GM12878 (cell line): Measurements from ENCODE around the gene NUP62.

ENCODE experiments used
- EZH2 ChIP-seq: IDR thresholded peaks from 2 replicates; pipeline ENCODE4 v1.6.1; 2012; ENCODE audit warnings: low read depth, mild to moderate bottlenecking, control low read depth, inconsistent platforms, low read length, borderline replicate concordance; ENCODE audit not compliant: control insufficient read depth
- MEF2A ChIP-seq: IDR thresholded peaks from 2 replicates; pipeline ENCODE4 v1.6.1; 2011; ENCODE audit warnings: low read depth, mild to moderate bottlenecking, low read length, moderate library complexity; ENCODE audit not compliant: insufficient read depth
- MYC ChIP-seq: IDR thresholded peaks from 2 replicates; pipeline ENCODE4 v1.6.1; 2011; ENCODE audit warnings: mild to moderate bottlenecking, low read length, moderate library complexity, inconsistent platforms; ENCODE audit not compliant: insufficient read depth, insufficient replicate concordance, insufficient read length, severe bottlenecking
- POLR2A ChIP-seq: IDR thresholded peaks from 2 replicates; pipeline ENCODE4 v1.6.1; 2011; ENCODE audit warnings: low read depth, mild to moderate bottlenecking, low read length
- POLR2AphosphoS5 ChIP-seq: IDR thresholded peaks from 2 replicates; pipeline ENCODE4 v1.6.1; 2011; ENCODE audit warnings: mild to moderate bottlenecking, low read length, inconsistent platforms
- RCOR1 ChIP-seq: conservative IDR thresholded peaks from 2 replicates; pipeline ENCODE4 v1.6.1; 2012; ENCODE audit warnings: low read depth, low read length, improper control_type of control experiment
- RFX5 ChIP-seq: IDR thresholded peaks from 2 replicates; pipeline ENCODE4 v1.6.1; 2011; ENCODE audit warnings: low read depth, low read length, improper control_type of control experiment
- SPI1 ChIP-seq: IDR thresholded peaks from 2 replicates; pipeline ENCODE4 v1.6.1; 2011; ENCODE audit warnings: low read depth, mild to moderate bottlenecking, low read length, moderate library complexity, borderline replicate concordance; ENCODE audit not compliant: insufficient read depth
- ZBED1 ChIP-seq: IDR thresholded peaks from 2 replicates; pipeline ENCODE4 v1.6.1; 2016; ENCODE audit warnings: borderline replicate concordance
- TF ChIP-seq, protein P1 (sequence below), 3 experiments: IDR thresholded peaks in 2 of 3; conservative IDR thresholded peaks in 1 of 3; 2 replicates each; pipeline ENCODE4 v1.5.1; 2011; ENCODE audit warnings: low read depth in 3 of 3, low read length in 3 of 3, mild to moderate bottlenecking in 3 of 3, control low read depth in 2 of 3, moderate library complexity in 2 of 3, inconsistent platforms in 1 of 3, mixed read lengths in 1 of 3; ENCODE audit not compliant: control insufficient read depth in 2 of 3, insufficient read depth in 1 of 3; ENCODE audit errors: extremely low read depth in 1 of 3
- TF ChIP-seq, protein P2 (sequence below): IDR thresholded peaks from 2 replicates; pipeline ENCODE4 v1.6.1; 2011; ENCODE audit warnings: low read depth, low read length, improper control_type of control experiment, borderline replicate concordance

DNA sequence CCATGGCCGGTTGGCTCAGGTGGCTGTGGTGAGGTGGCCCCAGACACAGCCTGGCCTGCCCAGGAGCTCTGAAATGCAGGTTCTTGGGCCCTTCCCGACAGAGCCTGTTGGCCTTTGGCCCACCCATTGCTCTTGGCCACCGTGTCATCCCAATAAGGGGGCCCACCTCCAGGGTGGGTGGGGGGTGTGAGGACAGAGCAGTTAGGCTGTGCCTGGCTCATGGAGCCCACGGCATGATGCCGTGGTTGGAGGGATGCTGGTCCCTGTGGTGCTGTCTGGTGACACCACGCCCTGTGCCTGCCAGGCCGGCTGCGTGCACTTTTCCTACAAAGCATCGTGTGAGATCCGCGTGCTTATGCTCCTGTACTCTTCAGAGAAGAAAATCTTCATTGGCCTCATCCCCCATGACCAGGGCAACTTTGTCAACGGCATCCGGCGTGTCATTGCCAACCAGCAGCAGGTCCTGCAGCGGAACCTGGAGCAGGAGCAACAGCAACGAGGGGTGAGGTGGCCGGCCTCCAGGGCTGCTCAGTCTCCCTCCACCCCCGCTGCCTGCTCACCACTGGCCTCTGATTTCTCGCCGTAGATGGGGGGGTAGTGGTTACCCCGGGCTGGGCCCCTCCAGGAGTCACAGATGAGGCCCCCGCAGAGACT lies 69.5 kb downstream of the NUP62 start:
- TF ChIP-seq POLR2AphosphoS5: no peak
- TF ChIP-seq, protein P1, sequence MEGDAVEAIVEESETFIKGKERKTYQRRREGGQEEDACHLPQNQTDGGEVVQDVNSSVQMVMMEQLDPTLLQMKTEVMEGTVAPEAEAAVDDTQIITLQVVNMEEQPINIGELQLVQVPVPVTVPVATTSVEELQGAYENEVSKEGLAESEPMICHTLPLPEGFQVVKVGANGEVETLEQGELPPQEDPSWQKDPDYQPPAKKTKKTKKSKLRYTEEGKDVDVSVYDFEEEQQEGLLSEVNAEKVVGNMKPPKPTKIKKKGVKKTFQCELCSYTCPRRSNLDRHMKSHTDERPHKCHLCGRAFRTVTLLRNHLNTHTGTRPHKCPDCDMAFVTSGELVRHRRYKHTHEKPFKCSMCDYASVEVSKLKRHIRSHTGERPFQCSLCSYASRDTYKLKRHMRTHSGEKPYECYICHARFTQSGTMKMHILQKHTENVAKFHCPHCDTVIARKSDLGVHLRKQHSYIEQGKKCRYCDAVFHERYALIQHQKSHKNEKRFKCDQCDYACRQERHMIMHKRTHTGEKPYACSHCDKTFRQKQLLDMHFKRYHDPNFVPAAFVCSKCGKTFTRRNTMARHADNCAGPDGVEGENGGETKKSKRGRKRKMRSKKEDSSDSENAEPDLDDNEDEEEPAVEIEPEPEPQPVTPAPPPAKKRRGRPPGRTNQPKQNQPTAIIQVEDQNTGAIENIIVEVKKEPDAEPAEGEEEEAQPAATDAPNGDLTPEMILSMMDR (IDR thresholded peaks at IDR 0.05 in 2 of 3, conservative IDR thresholded peaks at IDR 0.05 in 1 of 3; ENCODE audit: control insufficient read depth in 2 of 3, extremely low read depth in 1 of 3, insufficient read depth in 1 of 3, low read depth in 3 of 3, low read length in 3 of 3): no peak
- no peak for TF ChIP-seq RCOR1
- TF ChIP-seq, protein P2, sequence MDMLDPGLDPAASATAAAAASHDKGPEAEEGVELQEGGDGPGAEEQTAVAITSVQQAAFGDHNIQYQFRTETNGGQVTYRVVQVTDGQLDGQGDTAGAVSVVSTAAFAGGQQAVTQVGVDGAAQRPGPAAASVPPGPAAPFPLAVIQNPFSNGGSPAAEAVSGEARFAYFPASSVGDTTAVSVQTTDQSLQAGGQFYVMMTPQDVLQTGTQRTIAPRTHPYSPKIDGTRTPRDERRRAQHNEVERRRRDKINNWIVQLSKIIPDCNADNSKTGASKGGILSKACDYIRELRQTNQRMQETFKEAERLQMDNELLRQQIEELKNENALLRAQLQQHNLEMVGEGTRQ: no peak
- peak; percentile 47 for TF ChIP-seq POLR2A
- no peak for TF ChIP-seq SPI1
- no peak for TF ChIP-seq EZH2
- no peak for TF ChIP-seq ZBED1
- no peak for TF ChIP-seq MYC
- no peak for TF ChIP-seq MEF2A
- no peak for TF ChIP-seq RFX5
